Measurements from ENCODE around the gene FLYWCH1.

FLYWCH1 gene

DNA sequence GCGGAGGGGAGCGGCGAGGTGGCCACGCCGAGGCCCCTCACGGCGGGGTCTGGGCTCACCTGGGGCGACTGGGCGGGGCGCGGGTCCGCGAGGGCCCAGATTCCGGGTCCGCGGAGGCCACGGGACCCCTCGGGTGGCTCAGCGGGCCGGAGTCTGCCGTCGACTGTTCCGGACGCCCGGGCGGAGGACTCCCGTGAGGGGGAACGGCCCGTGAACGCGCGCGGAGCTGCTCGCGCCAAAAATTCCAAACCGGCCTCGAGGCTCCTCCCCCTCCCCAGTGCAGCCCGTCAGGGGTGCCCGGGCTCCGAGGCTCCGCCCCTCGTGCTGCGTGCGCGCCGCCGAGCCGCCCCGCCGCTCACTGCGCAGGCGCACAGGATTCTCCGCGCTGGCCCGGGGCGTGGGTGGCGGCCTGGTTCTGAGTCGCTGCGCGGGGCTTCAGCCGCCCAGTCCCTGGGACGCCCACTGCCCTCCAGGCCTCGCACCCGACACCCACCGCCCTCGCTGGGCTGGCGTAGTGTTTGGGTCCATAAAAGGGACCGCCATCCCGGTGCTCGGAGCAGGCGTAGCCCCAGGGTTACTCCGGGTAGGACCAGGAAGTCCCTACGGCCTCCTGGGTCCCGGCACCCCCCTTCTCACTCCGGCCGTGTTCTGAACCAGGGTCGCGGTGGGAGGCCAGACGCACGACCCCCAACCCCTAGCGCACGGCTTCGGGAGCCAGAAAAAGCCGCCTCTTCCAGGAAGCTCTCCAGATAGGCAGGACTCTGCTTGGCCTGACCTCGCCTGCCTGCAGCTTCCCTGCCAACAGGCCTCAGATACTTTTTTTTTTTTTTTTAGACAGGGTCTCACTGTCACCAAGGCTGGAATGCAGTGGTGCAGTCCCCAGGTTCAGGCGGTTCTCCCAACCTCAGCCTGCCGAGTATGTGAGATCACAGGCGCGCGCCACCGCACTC lies 68.8 kb downstream of the FLYWCH1 start, which contains the start of gene PKMYT1:
TSS of gene PKMYT1 (minus strand) at position 220 of the 950 bp plus-strand sequence. CDS start 789 bp downstream, outside the sequence.
- H3K27ac ChIP-seq (ENCODE audit: low read length): peak within 1 kb of the TSS; percentile 100
- H3K79me2 ChIP-seq (ENCODE audit: insufficient read depth, low read length): peaks cover 57% of the 10 kb centered on the region
- peak within 1 kb of the TSS; percentile 84 for H3K4me2 ChIP-seq (ENCODE audit: insufficient read depth, low read length)
- H3K9me3 ChIP-seq (ENCODE audit: insufficient read depth, low read length, severe bottlenecking): no peaks in the 10 kb centered on the region
- H3K4me3 ChIP-seq (ENCODE audit: low read depth in 1 of 2, low read length in 2 of 2): peak within 1 kb of the TSS; percentile 77 to 82
- TF ChIP-seq CTCF (IDR thresholded peaks at IDR 0.05; ENCODE audit: borderline replicate concordance, extremely low read depth, low read length, poor library complexity, severe bottlenecking) (no peak), EZH2 (IDR thresholded peaks at IDR 0.05; ENCODE audit: borderline replicate concordance, low read depth, low read length, severe bottlenecking) (no peak)
- H4K20me1 ChIP-seq (ENCODE audit: insufficient read depth, low read length): peaks cover 33% of the 10 kb centered on the region
- no peaks in the 10 kb centered on the region for H3K27me3 ChIP-seq (ENCODE audit: insufficient read depth, low read length, poor library complexity)
- ATAC-seq (ENCODE audit: insufficient read depth, low read depth) (peak; percentile 78), DNase-seq (peak; percentile 95)
- H3K4me1 ChIP-seq (ENCODE audit: insufficient read depth, low read length): peaks cover 63% of the 10 kb centered on the region
- H3K9ac ChIP-seq (ENCODE audit: low read depth, low read length): peak within 1 kb of the TSS; percentile 100
- H3K36me3 ChIP-seq (ENCODE audit: insufficient read depth, low read length): peaks cover 40% of the 10 kb centered on the region
- peak within 1 kb of the TSS; percentile 96 for H2AFZ ChIP-seq (ENCODE audit: low read depth, low read length)

GRCh38 chr16:2981177-2981898 lies 69.6 kb downstream of the FLYWCH1 start:
- Histone ChIP-seq H3K79me2 (ENCODE audit: insufficient read depth, low read length) (peaks cover 49% of the 10 kb centered on the region), H3K9ac (ENCODE audit: low read depth, low read length) (peak overlapping the region; percentile 100), H3K4me3 (ENCODE audit: low read depth in 1 of 2, low read length in 2 of 2) (peak overlapping the region; percentile 77 to 82), H2AFZ (ENCODE audit: low read depth, low read length) (peak overlapping the region; percentile 96; the same call in 1 of the 2 replicates), H4K20me1 (ENCODE audit: insufficient read depth, low read length) (peaks cover 25% of the 10 kb centered on the region), H3K27me3 (ENCODE audit: insufficient read depth, low read length, poor library complexity) (no peaks in the 10 kb centered on the region), H3K9me3 (ENCODE audit: insufficient read depth, low read length, severe bottlenecking) (no peaks in the 10 kb centered on the region), H3K4me2 (ENCODE audit: insufficient read depth, low read length) (peak overlapping the region; percentile 84), H3K4me1 (ENCODE audit: insufficient read depth, low read length) (peaks cover 58% of the 10 kb centered on the region), H3K27ac (ENCODE audit: low read length) (peak overlapping the region; percentile 100), H3K36me3 (ENCODE audit: insufficient read depth, low read length) (peaks cover 31% of the 10 kb centered on the region)
- TF ChIP-seq CTCF (IDR thresholded peaks at IDR 0.05; ENCODE audit: borderline replicate concordance, extremely low read depth, low read length, poor library complexity, severe bottlenecking): no peak
- no peak for TF ChIP-seq EZH2 (IDR thresholded peaks at IDR 0.05; ENCODE audit: borderline replicate concordance, low read depth, low read length, severe bottlenecking)
- ATAC-seq (ENCODE audit: insufficient read depth, low read depth) (no peak), DNase-seq (peak; percentile 23)

- Histone ChIP-seq H3K27ac (ENCODE audit: low read length) (no peak overlapping the region), H2AFZ (ENCODE audit: low read depth, low read length) (no peak overlapping the region), H3K4me1 (ENCODE audit: insufficient read depth, low read length) (peaks cover 53% of the 10 kb centered on the region), H3K79me2 (ENCODE audit: insufficient read depth, low read length) (peaks cover 44% of the 10 kb centered on the region), H3K4me2 (ENCODE audit: insufficient read depth, low read length) (peak overlapping the region; percentile 84; the same call in 1 of the 2 replicates), H4K20me1 (ENCODE audit: insufficient read depth, low read length) (peaks cover 19% of the 10 kb centered on the region), H3K9me3 (ENCODE audit: insufficient read depth, low read length, severe bottlenecking) (no peaks in the 10 kb centered on the region), H3K4me3 (ENCODE audit: low read depth in 1 of 2, low read length in 2 of 2) (no peak overlapping the region), H3K36me3 (ENCODE audit: insufficient read depth, low read length) (peaks cover 26% of the 10 kb centered on the region), H3K27me3 (ENCODE audit: insufficient read depth, low read length, poor library complexity) (no peaks in the 10 kb centered on the region), H3K9ac (ENCODE audit: low read depth, low read length) (peak overlapping the region; percentile 100; the same call in 1 of the 2 replicates)
- ATAC-seq (ENCODE audit: insufficient read depth, low read depth) (no peak), DNase-seq (no peak)
- TF ChIP-seq EZH2 (IDR thresholded peaks at IDR 0.05; ENCODE audit: borderline replicate concordance, low read depth, low read length, severe bottlenecking) (no peak), CTCF (IDR thresholded peaks at IDR 0.05; ENCODE audit: borderline replicate concordance, extremely low read depth, low read length, poor library complexity, severe bottlenecking) (no peak)
Observed at GRCh38 chr16:2981899-2982250, 70.1 kb downstream of the FLYWCH1 start.

Measured in DND-41 (cell line).